HEK293 (cell line): ENCODE data around the gene PRKAG3.
A peak's percentile ranks its signal among the peaks of the same experiment; 100 is the strongest.

Experiments used
- CTCF ChIA-PET: fragments of 350-600 bp; formaldehyde crosslinking; extraction: SDS; loops from one replicate; lab custom pipeline; 2021; ENCODE audit warnings: antibody characterized with exemption; lab: Yijun Ruan, JAX
- POLR2A ChIA-PET: fragments of 300-600 bp; formaldehyde crosslinking; extraction: SDS; loops from one replicate; lab custom pipeline; 2020; ENCODE audit warnings: antibody characterized with exemption, inconsistent platforms; lab: Yijun Ruan, JAX
- H3K27ac ChIP-seq: fragments of 200-500 bp; sonication (Bioruptor generic); 2 replicates; pipeline ENCODE4 v1.5.1; 2014; ENCODE audit warnings: low read depth, low read length, control low read depth, inconsistent platforms; ENCODE audit errors: extremely low read depth
- H3K36me3 ChIP-seq, 2 experiments: fragments of 200-500 bp in 1 of 2; sonication (Bioruptor generic) in 1 of 2; 1 replicate in 1 of 2; 2 replicates in 1 of 2; pipeline ENCODE4 v1.5.1; 2014 to 2017; ENCODE audit warnings: inconsistent platforms in 2 of 2, low read length in 2 of 2; ENCODE audit not compliant: control insufficient read depth in 2 of 2, insufficient read depth in 1 of 2
- H3K4me1 ChIP-seq: fragments of 200-500 bp; sonication (Bioruptor generic); 2 replicates; pipeline ENCODE4 v1.5.1; 2014; ENCODE audit warnings: mild to moderate bottlenecking, low read length, inconsistent platforms; ENCODE audit not compliant: control insufficient read depth, insufficient read depth
- H3K4me3 ChIP-seq: 2 replicates; pipeline ENCODE4 v1.5.1; 2011; ENCODE audit warnings: low read depth, mild to moderate bottlenecking, control low read depth, low read length, moderate library complexity
- H3K9me3 ChIP-seq: fragments of 200-500 bp; sonication (Bioruptor generic); 2 replicates; pipeline ENCODE4 v1.5.1; 2014; ENCODE audit warnings: low read depth, low read length, inconsistent platforms; ENCODE audit not compliant: control insufficient read depth, insufficient read depth
- SCRT2 ChIP-seq: fragments of 450-650 bp; formaldehyde crosslinking; IDR thresholded peaks from 2 replicates; pipeline ENCODE4 v1.5.1; 2016; ENCODE audit warnings: missing biosample characterization, missing genetic modification characterization
- ZBTB21 ChIP-seq: fragments of 450-650 bp; formaldehyde crosslinking; IDR thresholded peaks from 2 replicates; pipeline ENCODE4 v1.5.1; 2017; ENCODE audit warnings: missing biosample characterization, missing genetic modification characterization
- ZNF121 ChIP-seq: fragments of 450-650 bp; formaldehyde crosslinking; IDR thresholded peaks from 2 replicates; pipeline ENCODE4 v1.5.1; 2016; ENCODE audit warnings: missing biosample characterization, missing genetic modification characterization
- ZNF155 ChIP-seq: fragments of 450-650 bp; formaldehyde crosslinking; IDR thresholded peaks from 2 replicates; pipeline ENCODE4 v1.5.1; 2016; ENCODE audit warnings: missing biosample characterization, missing genetic modification characterization
- ZNF16 ChIP-seq: fragments of 450-650 bp; formaldehyde crosslinking; IDR thresholded peaks from 2 replicates; pipeline ENCODE4 v1.5.1; 2016; ENCODE audit warnings: low read depth, missing biosample characterization, missing genetic modification characterization
- ZNF416 ChIP-seq: fragments of 450-650 bp; formaldehyde crosslinking; IDR thresholded peaks from 2 replicates; pipeline ENCODE4 v1.5.1; 2016; ENCODE audit warnings: missing biosample characterization, missing genetic modification characterization
- ZNF423 ChIP-seq: fragments of 450-650 bp; formaldehyde crosslinking; IDR thresholded peaks from 2 replicates; pipeline ENCODE4 v1.5.1; 2016; ENCODE audit warnings: missing biosample characterization, missing genetic modification characterization
- ZNF571 ChIP-seq: fragments of 450-650 bp; formaldehyde crosslinking; IDR thresholded peaks from 2 replicates; pipeline ENCODE4 v1.5.0; 2017; ENCODE audit warnings: missing biosample characterization, missing genetic modification characterization
- ZNF692 ChIP-seq: fragments of 450-650 bp; formaldehyde crosslinking; IDR thresholded peaks from 2 replicates; pipeline ENCODE4 v1.5.1; 2016; ENCODE audit warnings: missing biosample characterization, missing genetic modification characterization
- ZNF747 ChIP-seq: fragments of 450-650 bp; formaldehyde crosslinking; IDR thresholded peaks from 2 replicates; pipeline ENCODE4 v1.5.1; 2016; ENCODE audit warnings: missing biosample characterization, missing genetic modification characterization
- ZNF76 ChIP-seq: fragments of 450-650 bp; formaldehyde crosslinking; IDR thresholded peaks from 2 replicates; pipeline ENCODE4; 2016; ENCODE audit warnings: low read depth, missing biosample characterization, missing genetic modification characterization, borderline replicate concordance
- ZNF768 ChIP-seq: fragments of 450-650 bp; formaldehyde crosslinking; IDR thresholded peaks from 2 replicates; pipeline ENCODE4 v1.5.1; 2018; ENCODE audit warnings: missing biosample characterization, mild to moderate bottlenecking, missing genetic modification characterization
- ZSCAN4 ChIP-seq: fragments of 450-650 bp; formaldehyde crosslinking; IDR thresholded peaks from 2 replicates; pipeline ENCODE4 v1.5.1; 2017; ENCODE audit warnings: missing biosample characterization, missing genetic modification characterization
- TF ChIP-seq, protein P1 (sequence below): fragments of 450-650 bp; IDR thresholded peaks from 2 replicates; pipeline ENCODE4 v1.5.1; 2018; ENCODE audit warnings: missing biosample characterization, missing genetic modification characterization
- TF ChIP-seq, protein P2 (sequence below): fragments of 450-650 bp; formaldehyde crosslinking; IDR thresholded peaks from 2 replicates; pipeline ENCODE4 v1.5.1; 2016; ENCODE audit warnings: missing biosample characterization, missing genetic modification characterization, borderline replicate concordance
- TF ChIP-seq, protein P3 (sequence below): fragments of 450-650 bp; formaldehyde crosslinking; IDR thresholded peaks from 2 replicates; pipeline ENCODE4 v1.5.1; 2016; ENCODE audit warnings: missing biosample characterization, missing genetic modification characterization

Gene PRKAG3

DNA sequence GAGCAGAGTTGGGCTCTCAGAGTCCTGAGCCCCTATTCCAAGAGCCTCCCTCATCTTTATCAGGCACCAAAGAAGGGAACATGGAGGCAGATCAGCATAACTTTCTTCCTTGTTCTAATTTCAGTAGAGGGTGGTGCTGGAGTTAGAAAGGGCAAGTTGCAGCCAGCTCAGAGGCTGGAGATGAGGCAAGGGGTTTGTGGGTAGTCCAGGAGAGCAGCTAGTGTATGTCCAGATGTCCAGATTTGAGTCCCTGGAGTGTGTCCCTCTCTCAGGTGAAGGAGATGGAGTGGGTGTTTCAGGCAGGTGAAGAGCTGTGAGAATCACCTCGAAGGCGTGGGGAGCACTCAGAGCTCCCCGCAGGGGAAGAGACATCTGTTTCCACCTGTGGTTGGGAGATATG is 478 bp upstream of the PRKAG3 start:
- no peak overlapping the region for H3K4me3 ChIP-seq
- TF ChIP-seq, protein P1, sequence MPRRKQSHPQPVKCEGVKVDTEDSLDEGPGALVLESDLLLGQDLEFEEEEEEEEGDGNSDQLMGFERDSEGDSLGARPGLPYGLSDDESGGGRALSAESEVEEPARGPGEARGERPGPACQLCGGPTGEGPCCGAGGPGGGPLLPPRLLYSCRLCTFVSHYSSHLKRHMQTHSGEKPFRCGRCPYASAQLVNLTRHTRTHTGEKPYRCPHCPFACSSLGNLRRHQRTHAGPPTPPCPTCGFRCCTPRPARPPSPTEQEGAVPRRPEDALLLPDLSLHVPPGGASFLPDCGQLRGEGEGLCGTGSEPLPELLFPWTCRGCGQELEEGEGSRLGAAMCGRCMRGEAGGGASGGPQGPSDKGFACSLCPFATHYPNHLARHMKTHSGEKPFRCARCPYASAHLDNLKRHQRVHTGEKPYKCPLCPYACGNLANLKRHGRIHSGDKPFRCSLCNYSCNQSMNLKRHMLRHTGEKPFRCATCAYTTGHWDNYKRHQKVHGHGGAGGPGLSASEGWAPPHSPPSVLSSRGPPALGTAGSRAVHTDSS (tag by site-specific recombination) = no peak
- no peak for TF ChIP-seq ZNF423 (tag by site-specific recombination)
- no peak for TF ChIP-seq ZBTB21 (tag by site-specific recombination)
- TF ChIP-seq ZSCAN4 (tag by site-specific recombination) = no peak
- TF ChIP-seq, protein P2, sequence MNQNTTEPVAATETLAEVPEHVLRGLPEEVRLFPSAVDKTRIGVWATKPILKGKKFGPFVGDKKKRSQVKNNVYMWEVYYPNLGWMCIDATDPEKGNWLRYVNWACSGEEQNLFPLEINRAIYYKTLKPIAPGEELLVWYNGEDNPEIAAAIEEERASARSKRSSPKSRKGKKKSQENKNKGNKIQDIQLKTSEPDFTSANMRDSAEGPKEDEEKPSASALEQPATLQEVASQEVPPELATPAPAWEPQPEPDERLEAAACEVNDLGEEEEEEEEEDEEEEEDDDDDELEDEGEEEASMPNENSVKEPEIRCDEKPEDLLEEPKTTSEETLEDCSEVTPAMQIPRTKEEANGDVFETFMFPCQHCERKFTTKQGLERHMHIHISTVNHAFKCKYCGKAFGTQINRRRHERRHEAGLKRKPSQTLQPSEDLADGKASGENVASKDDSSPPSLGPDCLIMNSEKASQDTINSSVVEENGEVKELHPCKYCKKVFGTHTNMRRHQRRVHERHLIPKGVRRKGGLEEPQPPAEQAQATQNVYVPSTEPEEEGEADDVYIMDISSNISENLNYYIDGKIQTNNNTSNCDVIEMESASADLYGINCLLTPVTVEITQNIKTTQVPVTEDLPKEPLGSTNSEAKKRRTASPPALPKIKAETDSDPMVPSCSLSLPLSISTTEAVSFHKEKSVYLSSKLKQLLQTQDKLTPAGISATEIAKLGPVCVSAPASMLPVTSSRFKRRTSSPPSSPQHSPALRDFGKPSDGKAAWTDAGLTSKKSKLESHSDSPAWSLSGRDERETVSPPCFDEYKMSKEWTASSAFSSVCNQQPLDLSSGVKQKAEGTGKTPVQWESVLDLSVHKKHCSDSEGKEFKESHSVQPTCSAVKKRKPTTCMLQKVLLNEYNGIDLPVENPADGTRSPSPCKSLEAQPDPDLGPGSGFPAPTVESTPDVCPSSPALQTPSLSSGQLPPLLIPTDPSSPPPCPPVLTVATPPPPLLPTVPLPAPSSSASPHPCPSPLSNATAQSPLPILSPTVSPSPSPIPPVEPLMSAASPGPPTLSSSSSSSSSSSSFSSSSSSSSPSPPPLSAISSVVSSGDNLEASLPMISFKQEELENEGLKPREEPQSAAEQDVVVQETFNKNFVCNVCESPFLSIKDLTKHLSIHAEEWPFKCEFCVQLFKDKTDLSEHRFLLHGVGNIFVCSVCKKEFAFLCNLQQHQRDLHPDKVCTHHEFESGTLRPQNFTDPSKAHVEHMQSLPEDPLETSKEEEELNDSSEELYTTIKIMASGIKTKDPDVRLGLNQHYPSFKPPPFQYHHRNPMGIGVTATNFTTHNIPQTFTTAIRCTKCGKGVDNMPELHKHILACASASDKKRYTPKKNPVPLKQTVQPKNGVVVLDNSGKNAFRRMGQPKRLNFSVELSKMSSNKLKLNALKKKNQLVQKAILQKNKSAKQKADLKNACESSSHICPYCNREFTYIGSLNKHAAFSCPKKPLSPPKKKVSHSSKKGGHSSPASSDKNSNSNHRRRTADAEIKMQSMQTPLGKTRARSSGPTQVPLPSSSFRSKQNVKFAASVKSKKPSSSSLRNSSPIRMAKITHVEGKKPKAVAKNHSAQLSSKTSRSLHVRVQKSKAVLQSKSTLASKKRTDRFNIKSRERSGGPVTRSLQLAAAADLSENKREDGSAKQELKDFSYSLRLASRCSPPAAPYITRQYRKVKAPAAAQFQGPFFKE (tag by site-specific recombination) = no peak
- TF ChIP-seq ZNF747 (tag by site-specific recombination) = no peak
- no peak for TF ChIP-seq ZNF16
- no peak for TF ChIP-seq ZNF121 (tag by site-specific recombination)
- TF ChIP-seq, all 188 proteins: peak for 0
- ChIA-PET CTCF (interaction anchor here (0.9 kb wide), 1 partner anchor 122 kb away, joined by 3 read pairs; the partner anchor contains the start of gene TTLL4), POLR2A (interaction anchor here (0.6 kb wide), 1 partner anchor 172 kb away, joined by 3 read pairs; the partner anchor contains the start of genes BCS1L and ZNF142)
- Histone ChIP-seq H3K4me1 (peaks cover 13% of the 10 kb centered on the region), H3K9me3 (no peaks in the 10 kb centered on the region), H3K27ac (no peak overlapping the region), H3K36me3 (no peaks in the 10 kb centered on the region)

DNA sequence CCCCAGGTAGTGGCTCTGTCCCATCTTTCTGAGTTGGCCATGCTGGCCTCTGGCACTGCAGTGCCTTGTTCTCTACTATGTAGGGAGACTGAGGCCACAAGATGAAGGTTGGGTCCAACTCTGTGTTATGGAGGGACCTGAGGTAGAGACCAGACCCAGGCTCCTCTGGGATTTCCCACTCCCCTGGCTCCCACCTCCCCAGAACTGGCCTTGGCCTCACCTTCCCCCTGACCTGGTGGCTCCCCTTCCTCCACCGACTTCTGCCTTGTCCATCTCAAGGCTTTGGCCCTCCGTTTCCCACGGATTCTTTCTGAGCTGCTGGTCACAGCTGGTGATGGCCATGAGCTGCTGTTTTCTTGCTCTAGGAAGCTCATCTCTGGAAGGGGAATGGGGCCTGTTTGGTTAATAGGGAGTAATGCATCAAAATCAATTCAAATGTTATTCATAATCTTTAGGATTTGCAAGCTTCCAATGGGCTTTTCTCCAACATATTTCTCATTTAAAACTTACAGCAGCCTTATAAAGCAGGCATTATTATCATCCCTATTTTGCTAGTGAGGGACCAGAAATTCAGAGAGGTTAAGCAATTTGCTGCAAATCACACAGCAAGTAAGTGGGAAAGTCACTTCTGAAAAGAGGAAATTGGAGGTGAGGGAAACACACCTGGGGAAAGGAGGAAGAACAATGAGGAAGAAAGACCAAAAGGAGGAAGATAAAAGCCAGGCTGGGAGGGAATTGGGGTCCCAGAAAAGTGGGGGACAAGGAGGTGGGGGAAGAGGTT is 887 bp downstream of the PRKAG3 start:
- H3K4me3 ChIP-seq = no peak overlapping the region
- ChIA-PET POLR2A (no interaction called here), CTCF (no interaction called here)
- H3K36me3 ChIP-seq = no peaks in the 10 kb centered on the region
- no peak overlapping the region for H3K27ac ChIP-seq
- H3K9me3 ChIP-seq = no peaks in the 10 kb centered on the region
- no peak for TF ChIP-seq ZNF76 (tag by site-specific recombination)
- peak; percentile 55; the same call in 1 of the 2 replicates for TF ChIP-seq ZNF768 (tag by site-specific recombination)
- peaks cover 13% of the 10 kb centered on the region for H3K4me1 ChIP-seq

GRCh38 chr2:218829868-218830451 is 1.6 kb downstream of the PRKAG3 start:
- no peaks in the 10 kb centered on the region for H3K9me3 ChIP-seq
- POLR2A ChIA-PET = no interaction called here
- CTCF ChIA-PET = interaction anchor here (0.6 to 1.9 kb wide), 3 partner anchors 18 to 860 kb away, joined by 4 to 8 read pairs (median 4); no protein-coding TSS in a partner anchor
- peaks cover 10% of the 10 kb centered on the region for H3K4me1 ChIP-seq
- H3K4me3 ChIP-seq = no peak overlapping the region
- H3K36me3 ChIP-seq = no peaks in the 10 kb centered on the region
- no peak overlapping the region for H3K27ac ChIP-seq
- TF ChIP-seq ZNF416 (no peak), ZNF571 (no peak), ZNF155 (no peak), ZNF692 (tag by site-specific recombination) (no peak), SCRT2 (tag by site-specific recombination) (no peak)
- TF ChIP-seq, protein P3, sequence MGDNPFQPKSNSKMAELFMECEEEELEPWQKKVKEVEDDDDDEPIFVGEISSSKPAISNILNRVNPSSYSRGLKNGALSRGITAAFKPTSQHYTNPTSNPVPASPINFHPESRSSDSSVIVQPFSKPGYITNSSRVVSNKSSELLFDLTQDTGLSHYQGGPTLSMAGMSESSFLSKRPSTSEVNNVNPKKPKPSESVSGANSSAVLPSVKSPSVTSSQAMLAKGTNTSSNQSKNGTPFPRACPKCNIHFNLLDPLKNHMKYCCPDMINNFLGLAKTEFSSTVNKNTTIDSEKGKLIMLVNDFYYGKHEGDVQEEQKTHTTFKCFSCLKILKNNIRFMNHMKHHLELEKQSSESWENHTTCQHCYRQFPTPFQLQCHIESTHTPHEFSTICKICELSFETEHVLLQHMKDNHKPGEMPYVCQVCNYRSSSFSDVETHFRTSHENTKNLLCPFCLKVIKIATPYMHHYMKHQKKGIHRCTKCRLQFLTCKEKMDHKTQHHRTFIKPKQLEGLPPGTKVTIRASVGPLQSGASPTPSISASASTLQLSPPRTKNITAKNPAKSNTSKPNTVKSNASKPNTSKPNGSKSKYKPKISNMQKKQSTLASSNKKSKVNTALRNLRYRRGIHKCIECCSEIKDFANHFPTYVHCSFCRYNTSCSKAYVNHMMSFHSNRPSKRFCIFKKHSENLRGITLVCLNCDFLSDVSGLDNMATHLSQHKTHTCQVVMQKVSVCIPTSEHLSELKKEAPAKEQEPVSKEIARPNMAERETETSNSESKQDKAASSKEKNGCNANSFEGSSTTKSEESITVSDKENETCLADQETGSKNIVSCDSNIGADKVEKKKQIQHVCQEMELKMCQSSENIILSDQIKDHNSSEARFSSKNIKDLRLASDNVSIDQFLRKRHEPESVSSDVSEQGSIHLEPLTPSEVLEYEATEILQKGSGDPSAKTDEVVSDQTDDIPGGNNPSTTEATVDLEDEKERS (tag by site-specific recombination) = no peak
